Effector memory CD4-positive, alpha-beta T cell (primary cell): ENCODE data around the gene ABCA8.

Source experiments
- DNase-seq, 3 donors: peaks; one replicate each; pipeline ENCODE4 v3.0.0-alpha.2; 2020
- H3K27ac ChIP-seq: 2 replicates; pipeline ENCODE4 v1.7.0; 2013; ENCODE audit warnings: mild to moderate bottlenecking, low read length, moderate library complexity; ENCODE audit not compliant: insufficient read depth, poor library complexity, severe bottlenecking
- H3K27me3 ChIP-seq: replicated peaks from 2 replicates; pipeline ENCODE4 v1.7.0; 2013; ENCODE audit warnings: mild to moderate bottlenecking, low read length; ENCODE audit not compliant: insufficient read depth, control insufficient read depth, poor library complexity, severe bottlenecking
- H3K36me3 ChIP-seq: 2 replicates; pipeline ENCODE4 v1.7.0; 2013; ENCODE audit warnings: mild to moderate bottlenecking, low read length, moderate library complexity; ENCODE audit not compliant: control insufficient read depth, insufficient read depth
- H3K4me1 ChIP-seq: 2 replicates; pipeline ENCODE4 v1.7.0; 2013; ENCODE audit warnings: low read length, mild to moderate bottlenecking; ENCODE audit not compliant: control insufficient read depth, insufficient read depth, poor library complexity, severe bottlenecking
- H3K4me3 ChIP-seq: 2 replicates; pipeline ENCODE4 v1.7.0; 2013; ENCODE audit warnings: low read length, low read depth, mild to moderate bottlenecking; ENCODE audit not compliant: insufficient read depth, poor library complexity, severe bottlenecking
- H3K9me3 ChIP-seq: 2 replicates; pipeline ENCODE4 v1.7.0; 2013; ENCODE audit warnings: mild to moderate bottlenecking, low read length, moderate library complexity; ENCODE audit not compliant: control insufficient read depth

Gene ABCA8

GRCh38 chr17:68853439-68853838 is 101.8 kb downstream of the ABCA8 start:
- Histone ChIP-seq H3K4me1 (no peaks in the 10 kb centered on the region), H3K36me3 (no peaks in the 10 kb centered on the region), H3K9me3 (no peaks in the 10 kb centered on the region), H3K27ac (no peak overlapping the region), H3K4me3 (no peak overlapping the region), H3K27me3 (no peaks in the 10 kb centered on the region)
- no peak for DNase-seq

- no peak for DNase-seq
- no peak overlapping the region for H3K4me3 ChIP-seq
- no peaks in the 10 kb centered on the region for H3K27me3 ChIP-seq
- no peaks in the 10 kb centered on the region for H3K36me3 ChIP-seq
- H3K9me3 ChIP-seq, result no peaks in the 10 kb centered on the region
- H3K27ac ChIP-seq, result no peak overlapping the region
- no peaks in the 10 kb centered on the region for H3K4me1 ChIP-seq
Observed at GRCh38 chr17:68853036-68853435, 102.2 kb downstream of the ABCA8 start.

GRCh38 chr17:68851890-68852289 is 103.3 kb downstream of the ABCA8 start:
- Histone ChIP-seq H3K4me3 (no peak overlapping the region), H3K27ac (no peak overlapping the region), H3K27me3 (no peaks in the 10 kb centered on the region), H3K4me1 (no peaks in the 10 kb centered on the region), H3K9me3 (no peaks in the 10 kb centered on the region), H3K36me3 (no peaks in the 10 kb centered on the region)
- DNase-seq, result no peak

- Histone ChIP-seq H3K27me3 (no peaks in the 10 kb centered on the region), H3K27ac (no peak overlapping the region), H3K4me3 (no peak overlapping the region), H3K9me3 (no peaks in the 10 kb centered on the region), H3K4me1 (no peaks in the 10 kb centered on the region), H3K36me3 (no peaks in the 10 kb centered on the region)
- no peak for DNase-seq
Observed at GRCh38 chr17:68850749-68851510, 104.3 kb downstream of the ABCA8 start.

- no peak for DNase-seq
- Histone ChIP-seq H3K9me3 (no peaks in the 10 kb centered on the region), H3K36me3 (no peaks in the 10 kb centered on the region), H3K4me1 (no peaks in the 10 kb centered on the region), H3K27ac (no peak overlapping the region), H3K27me3 (no peaks in the 10 kb centered on the region), H3K4me3 (no peak overlapping the region)
Observed at GRCh38 chr17:68849673-68850610, 105.2 kb downstream of the ABCA8 start.

- Histone ChIP-seq H3K27ac (no peak overlapping the region), H3K27me3 (no peaks in the 10 kb centered on the region), H3K4me3 (no peak overlapping the region), H3K36me3 (no peaks in the 10 kb centered on the region), H3K9me3 (no peaks in the 10 kb centered on the region), H3K4me1 (no peaks in the 10 kb centered on the region)
- DNase-seq, result no peak
Observed at GRCh38 chr17:68847711-68848110, 107.5 kb downstream of the ABCA8 start.

GRCh38 chr17:68843522-68843921 is 111.7 kb downstream of the ABCA8 start:
- no peaks in the 10 kb centered on the region for H3K4me1 ChIP-seq
- H3K9me3 ChIP-seq, result no peaks in the 10 kb centered on the region
- no peaks in the 10 kb centered on the region for H3K27me3 ChIP-seq
- H3K27ac ChIP-seq, result no peak overlapping the region
- H3K36me3 ChIP-seq, result no peaks in the 10 kb centered on the region
- no peak overlapping the region for H3K4me3 ChIP-seq
- DNase-seq, result no peak

GRCh38 chr17:68840073-68840472 is 115.1 kb downstream of the ABCA8 start:
- H3K4me3 ChIP-seq, result no peak overlapping the region
- H3K4me1 ChIP-seq, result no peaks in the 10 kb centered on the region
- no peaks in the 10 kb centered on the region for H3K27me3 ChIP-seq
- no peaks in the 10 kb centered on the region for H3K9me3 ChIP-seq
- no peak for DNase-seq
- no peak overlapping the region for H3K27ac ChIP-seq
- no peaks in the 10 kb centered on the region for H3K36me3 ChIP-seq

- Histone ChIP-seq H3K27me3 (no peaks in the 10 kb centered on the region), H3K4me3 (no peak overlapping the region), H3K36me3 (no peaks in the 10 kb centered on the region), H3K27ac (no peak overlapping the region), H3K4me1 (no peaks in the 10 kb centered on the region), H3K9me3 (no peaks in the 10 kb centered on the region)
- no peak for DNase-seq
Observed at GRCh38 chr17:68835071-68835470, 120.1 kb downstream of the ABCA8 start.

GRCh38 chr17:68834328-68834836 is 120.8 kb downstream of the ABCA8 start:
- Histone ChIP-seq H3K27ac (no peak overlapping the region), H3K36me3 (no peaks in the 10 kb centered on the region), H3K9me3 (no peaks in the 10 kb centered on the region), H3K4me1 (no peaks in the 10 kb centered on the region), H3K4me3 (no peak overlapping the region), H3K27me3 (no peaks in the 10 kb centered on the region)
- DNase-seq, result no peak
